Right lobe of liver (tissue), 6 donors: Measurements from ENCODE around the gene MRPL19. TPM values are rescaled to one million over a fixed set of nuclear protein-coding genes. Genes with fewer than 3 reads are reported as not detected.
A peak's percentile ranks its signal among the peaks of the same experiment; 100 is the strongest.
"Not testable (repeated sequence)": the region's sequence is repeated elsewhere in the genome, so short reads cannot be mapped to it uniquely, and the experiment has no call there.

Experiments used
- ATAC-seq, 4 donors: fragments of 200-7000 bp; cut with Tn5 transposase; one replicate each; pipeline ENCODE4 v1.9.1; 2020; ENCODE audit warnings: mild to moderate bottlenecking in 4 of 4, moderate library complexity in 4 of 4
- DNase-seq, 3 donors: peaks; one replicate each; pipeline ENCODE4 v3.0.0-alpha.2; 2020
- H3K27ac ChIP-seq, 3 donors: fragments of 200-600 bp; one replicate each; pipeline ENCODE4 v1.8.0; 2022
- H3K27me3 ChIP-seq, 2 donors: fragments of 200-600 bp; one replicate each; pipeline ENCODE4 v1.8.0; 2022
- H3K36me3 ChIP-seq, 4 donors: fragments of 200-600 bp; sonication (generic) in 1 of 4; one replicate each; pipeline versions ENCODE4 v1.5.1 to v1.8.0; 2017 to 2022; ENCODE audit warnings: control low read depth in 1 of 4
- H3K4me1 ChIP-seq, 4 donors: fragments of 200-600 bp; sonication (generic) in 1 of 4; one replicate each; pipeline versions ENCODE4 v1.5.1 to v1.8.0; 2017 to 2022; ENCODE audit warnings: control low read depth in 1 of 4
- H3K4me3 ChIP-seq, 3 donors: fragments of 200-600 bp; one replicate each; pipeline ENCODE4 v1.8.0; 2022
- H3K9me3 ChIP-seq, 4 donors: fragments of 200-600 bp; sonication (generic) in 1 of 4; one replicate each; pipeline versions ENCODE4 v1.5.1 to v1.8.0; 2017 to 2022; ENCODE audit warnings: control low read depth in 1 of 4
- POLR2A ChIP-seq: fragments of 450-650 bp; IDR thresholded peaks from one replicate; pipeline ENCODE4 v1.6.1; 2017; ENCODE audit warnings: antibody characterized with exemption, mild to moderate bottlenecking
- WGBS: methylation state at CpG from one replicate; pipeline ENCODE4 v1.1.6; 2018; ENCODE audit warnings: low coverage, low lambda C conversion rate; ENCODE audit not compliant: insufficient coverage; ENCODE audit errors: missing lambda C conversion rate; 5-methylcytosine and 5-hydroxymethylcytosine counted together
- intact Hi-C, 2 donors: fragments of 100-400 bp; cut with DNase I; formaldehyde crosslinking; loops; one replicate each; pipeline versions ENCODE4 v1.11.2 to v1.14.1; 2022
- total RNA-seq, 6 experiments: library from RNA; depleted of rRNA in 2 of 6; stranded (reverse); fragments of >200 nt in 2 of 6; fragmentation: NEBNext Ultra II Directional in 3 of 6; extraction: Animal tissue kit (Norgen Biotek cat#: 25700) in 3 of 6; gene quantifications; one replicate each; pipeline versions ENCODE4 v1.1.0 to v1.2.4, GENCODE V29; 2016 to 2023
- TF ChIP-seq, protein P1 (sequence below), 4 donors: fragments of 200-600 bp in 3 of 4; fragments of 450-650 bp in 1 of 4; IDR thresholded peaks; one replicate each; pipeline versions ENCODE4 v1.5.1 to v1.8.0; 2016 to 2022; ENCODE audit warnings: antibody characterized with exemption in 4 of 4, mild to moderate bottlenecking in 2 of 4
- donor health status: DM: no; HTN: yes; CAD: no.
- donor health status: DM: no; HTN: no; CAD: no.
- donor health status: DM: no; HTN: no; CAD: no.
- donor health status: DM: no; HTN: yes; CAD: no.
- donor health status: DM: no; HTN: yes; CAD: no.

MRPL19 gene
- total RNA-seq, 6 experiments from 2014 or later, result 41.4 to 50.2 (median 44.0) TPM

DNA sequence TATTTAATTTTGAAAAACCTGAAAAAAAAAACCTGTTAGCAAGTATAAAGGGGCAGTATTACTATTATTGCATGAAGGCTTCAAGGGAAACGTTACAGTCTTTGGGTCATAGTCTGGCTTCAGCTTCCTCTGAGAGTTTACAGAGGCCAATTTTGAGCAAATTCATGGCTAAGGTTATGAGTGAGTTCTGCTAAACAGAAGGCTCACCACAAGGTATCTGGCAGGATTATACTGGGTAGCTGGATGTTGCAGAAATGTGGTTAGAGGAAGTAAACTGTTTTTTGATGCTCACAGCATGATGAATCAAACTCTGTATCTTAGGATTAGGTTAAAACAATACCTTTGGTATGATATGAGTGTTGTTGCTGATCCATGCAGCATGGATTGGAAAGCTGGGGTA is 9.3 kb downstream of the MRPL19 start:
- Histone ChIP-seq H3K27me3 (no peaks in the 10 kb centered on the region), H3K4me3 (no peak overlapping the region), H3K9me3 (no peaks in the 10 kb centered on the region), H3K4me1 (no peaks in the 10 kb centered on the region), H3K36me3 (peaks cover 0 to 46% (median 2%) of the 10 kb centered on the region in 4 donors), H3K27ac (no peak overlapping the region)
- no peak for DNase-seq
- WGBS, result 63% methylated on average over 1 of the region's 1 CpG
- TF ChIP-seq, protein P1, sequence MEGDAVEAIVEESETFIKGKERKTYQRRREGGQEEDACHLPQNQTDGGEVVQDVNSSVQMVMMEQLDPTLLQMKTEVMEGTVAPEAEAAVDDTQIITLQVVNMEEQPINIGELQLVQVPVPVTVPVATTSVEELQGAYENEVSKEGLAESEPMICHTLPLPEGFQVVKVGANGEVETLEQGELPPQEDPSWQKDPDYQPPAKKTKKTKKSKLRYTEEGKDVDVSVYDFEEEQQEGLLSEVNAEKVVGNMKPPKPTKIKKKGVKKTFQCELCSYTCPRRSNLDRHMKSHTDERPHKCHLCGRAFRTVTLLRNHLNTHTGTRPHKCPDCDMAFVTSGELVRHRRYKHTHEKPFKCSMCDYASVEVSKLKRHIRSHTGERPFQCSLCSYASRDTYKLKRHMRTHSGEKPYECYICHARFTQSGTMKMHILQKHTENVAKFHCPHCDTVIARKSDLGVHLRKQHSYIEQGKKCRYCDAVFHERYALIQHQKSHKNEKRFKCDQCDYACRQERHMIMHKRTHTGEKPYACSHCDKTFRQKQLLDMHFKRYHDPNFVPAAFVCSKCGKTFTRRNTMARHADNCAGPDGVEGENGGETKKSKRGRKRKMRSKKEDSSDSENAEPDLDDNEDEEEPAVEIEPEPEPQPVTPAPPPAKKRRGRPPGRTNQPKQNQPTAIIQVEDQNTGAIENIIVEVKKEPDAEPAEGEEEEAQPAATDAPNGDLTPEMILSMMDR (IDR thresholded peaks at IDR 0.05), result no peak
- TF ChIP-seq POLR2A, result no peak
- ATAC-seq, result no peak
- intact Hi-C loops, result no loop called here

DNA sequence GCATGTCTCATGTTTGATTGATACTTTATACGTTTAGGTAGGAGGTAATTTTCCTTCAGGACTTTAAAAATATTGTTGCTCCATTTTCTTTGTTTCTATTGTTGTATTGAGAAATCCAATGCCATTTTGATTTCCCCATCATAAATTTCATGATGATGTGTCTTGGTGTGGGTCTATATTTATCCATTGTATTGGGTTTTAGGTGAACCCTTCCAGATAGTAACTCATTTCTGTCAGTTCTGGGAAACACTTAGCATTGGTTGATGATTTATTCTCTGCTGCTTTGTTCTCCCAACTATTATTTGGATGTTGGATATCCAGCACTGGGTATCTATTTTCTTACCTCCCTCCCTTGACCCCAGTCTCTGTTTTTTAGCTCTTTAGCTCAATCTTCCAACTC is 10.0 kb downstream of the MRPL19 start:
- no peak overlapping the region for H3K27ac ChIP-seq
- ATAC-seq, result no peak
- peaks cover 0 to 52% (median 7%) of the 10 kb centered on the region in 4 donors for H3K36me3 ChIP-seq
- 62% methylated on average over 1 of the region's 1 CpG for WGBS
- H3K4me1 ChIP-seq, result no peaks in the 10 kb centered on the region
- H3K9me3 ChIP-seq, result no peaks in the 10 kb centered on the region
- intact Hi-C loops, result no loop called here
- no peaks in the 10 kb centered on the region for H3K27me3 ChIP-seq
- no peak for DNase-seq
- no peak for TF ChIP-seq POLR2A
- TF ChIP-seq, protein P1 (IDR thresholded peaks at IDR 0.05), result no peak
- H3K4me3 ChIP-seq, result no peak overlapping the region

DNA sequence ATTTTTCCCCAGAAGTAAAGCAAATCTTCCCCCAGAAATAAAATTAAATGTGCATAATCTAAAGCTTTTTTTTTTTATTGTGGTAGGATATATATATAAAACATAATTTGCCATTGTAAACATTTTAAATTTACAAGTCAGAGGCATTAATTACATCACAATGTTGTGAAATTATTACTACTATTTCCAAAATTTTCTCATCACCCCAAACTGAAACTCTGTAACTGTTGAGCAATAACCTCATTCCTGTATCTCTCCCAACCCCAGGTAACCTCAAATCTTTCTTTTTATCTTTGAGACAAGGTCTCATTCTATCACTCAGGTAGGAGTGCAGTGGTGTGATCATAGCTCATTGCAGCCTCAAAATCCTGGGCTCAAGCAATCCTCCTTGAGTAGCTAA is 11.2 kb downstream of the MRPL19 start:
- no peaks in the 10 kb centered on the region for H3K27me3 ChIP-seq
- H3K4me3 ChIP-seq, result no peak overlapping the region
- H3K27ac ChIP-seq, result no peak overlapping the region
- TF ChIP-seq, protein P1 (IDR thresholded peaks at IDR 0.05), result no peak
- TF ChIP-seq POLR2A, result no peak
- peaks cover 0 to 51% (median 8%) of the 10 kb centered on the region in 4 donors for H3K36me3 ChIP-seq
- H3K9me3 ChIP-seq, result no peaks in the 10 kb centered on the region
- DNase-seq (no peak), ATAC-seq (no peak)
- no peaks in the 10 kb centered on the region for H3K4me1 ChIP-seq
- intact Hi-C loops, result no loop called here

DNA sequence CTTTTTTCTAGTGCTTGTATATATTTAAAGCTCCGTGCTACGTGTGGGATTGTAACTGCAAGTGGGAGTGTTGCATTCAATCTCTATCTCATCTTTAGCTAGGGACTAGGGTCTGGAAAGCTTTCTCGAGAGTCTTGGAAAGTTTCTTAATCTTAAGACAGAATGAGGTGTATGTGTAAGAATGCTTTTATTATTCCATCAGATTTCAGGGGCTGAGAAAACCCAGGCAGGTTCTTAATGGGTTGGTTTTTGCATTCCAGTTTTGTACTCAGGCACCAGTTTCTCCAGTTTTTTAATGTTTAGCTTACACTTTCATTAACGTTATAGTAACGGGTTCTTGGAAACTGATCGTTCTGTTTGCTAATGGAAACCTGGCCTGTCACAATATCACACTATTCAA is 20.3 kb downstream of the MRPL19 start:
- no peak for DNase-seq
- peaks cover 0 to 61% (median 25%) of the 10 kb centered on the region in 4 donors for H3K36me3 ChIP-seq
- no peaks in the 10 kb centered on the region for H3K4me1 ChIP-seq
- H3K27ac ChIP-seq, result no peak overlapping the region
- ATAC-seq, result no peak
- intact Hi-C loops, result no loop called here
- H3K9me3 ChIP-seq, result no peaks in the 10 kb centered on the region
- no peak overlapping the region for H3K4me3 ChIP-seq
- TF ChIP-seq, protein P1 (IDR thresholded peaks at IDR 0.05), result no peak
- no peak for TF ChIP-seq POLR2A
- H3K27me3 ChIP-seq, result no peaks in the 10 kb centered on the region
- WGBS, result 78% methylated on average over 6 of the region's 6 CpGs

DNA sequence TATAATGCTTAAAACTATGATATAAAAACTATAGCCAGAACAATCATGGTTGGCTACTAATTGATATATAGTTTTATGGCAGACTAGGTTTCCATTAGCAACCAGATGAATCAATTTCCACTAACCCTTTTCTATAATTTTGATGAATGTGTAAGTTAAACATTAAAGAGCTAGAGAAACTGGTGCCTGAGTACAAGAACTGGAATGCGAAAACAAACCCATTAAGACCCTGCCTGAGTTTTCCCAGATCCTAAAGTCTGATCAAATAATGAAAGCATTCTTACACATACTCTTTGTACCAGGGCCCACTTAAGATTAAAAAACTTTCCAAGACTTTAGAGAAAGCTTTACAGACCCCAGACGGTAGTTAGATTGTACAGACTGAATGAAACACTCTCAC is 21.3 kb downstream of the MRPL19 start:
- no peaks in the 10 kb centered on the region for H3K9me3 ChIP-seq
- DNase-seq (no peak), ATAC-seq (no peak)
- 93% methylated on average over 2 of the region's 2 CpGs for WGBS
- no peak overlapping the region for H3K4me3 ChIP-seq
- TF ChIP-seq, protein P1 (IDR thresholded peaks at IDR 0.05), result no peak
- TF ChIP-seq POLR2A, result no peak
- intact Hi-C loops, result no loop called here
- no peak overlapping the region for H3K27ac ChIP-seq
- H3K4me1 ChIP-seq, result no peaks in the 10 kb centered on the region
- H3K27me3 ChIP-seq, result no peaks in the 10 kb centered on the region
- peaks cover 0 to 54% (median 25%) of the 10 kb centered on the region in 4 donors for H3K36me3 ChIP-seq

DNA sequence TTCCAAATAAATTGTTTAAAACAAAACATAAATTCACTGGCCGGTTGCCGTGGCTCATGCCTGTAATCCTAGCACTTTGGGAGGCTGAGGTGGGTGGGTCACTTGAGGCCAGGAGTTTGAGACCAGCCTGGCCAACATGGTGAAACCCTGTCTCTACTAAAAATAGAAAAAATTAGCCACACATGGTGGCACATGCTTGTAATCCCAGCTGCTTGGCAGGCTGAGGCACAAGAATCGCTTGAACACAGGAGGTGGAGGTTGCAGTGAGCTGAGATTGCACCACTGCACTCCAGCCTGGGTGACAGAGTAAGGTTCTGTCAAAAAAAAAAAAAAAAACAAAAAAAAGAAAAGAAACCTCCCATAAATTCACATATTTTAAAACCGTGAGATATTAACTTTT is 28.8 kb downstream of the MRPL19 start:
- DNase-seq, intact Hi-C loops, H3K27me3 ChIP-seq, H3K4me3 ChIP-seq, H3K9me3 ChIP-seq: not testable (repeated sequence)
- ATAC-seq, result peak in 2 of 4 donors; percentile 20 to 56
- 69% methylated on average over 4 of the region's 4 CpGs for WGBS
- Histone ChIP-seq H3K4me1 (peaks cover 0 to 17% (median 8%) of the 10 kb centered on the region in 4 donors), H3K27ac (peak overlapping the region in 1 of 3 donors; percentile 14), H3K36me3 (peaks cover 0 to 23% (median 8%) of the 10 kb centered on the region in 4 donors)
